ENCODE results near the gene MAZ. TPM values are rescaled to one million over a fixed set of nuclear protein-coding genes. Genes with fewer than 3 reads are reported as not detected.

The MAZ gene
- total and polyA plus RNA-seq, 2 of the 13 experiments (the other 11 are each of a cell fraction or from before 2014, with no cell fraction given): 203 to 277 TPM

DNA sequence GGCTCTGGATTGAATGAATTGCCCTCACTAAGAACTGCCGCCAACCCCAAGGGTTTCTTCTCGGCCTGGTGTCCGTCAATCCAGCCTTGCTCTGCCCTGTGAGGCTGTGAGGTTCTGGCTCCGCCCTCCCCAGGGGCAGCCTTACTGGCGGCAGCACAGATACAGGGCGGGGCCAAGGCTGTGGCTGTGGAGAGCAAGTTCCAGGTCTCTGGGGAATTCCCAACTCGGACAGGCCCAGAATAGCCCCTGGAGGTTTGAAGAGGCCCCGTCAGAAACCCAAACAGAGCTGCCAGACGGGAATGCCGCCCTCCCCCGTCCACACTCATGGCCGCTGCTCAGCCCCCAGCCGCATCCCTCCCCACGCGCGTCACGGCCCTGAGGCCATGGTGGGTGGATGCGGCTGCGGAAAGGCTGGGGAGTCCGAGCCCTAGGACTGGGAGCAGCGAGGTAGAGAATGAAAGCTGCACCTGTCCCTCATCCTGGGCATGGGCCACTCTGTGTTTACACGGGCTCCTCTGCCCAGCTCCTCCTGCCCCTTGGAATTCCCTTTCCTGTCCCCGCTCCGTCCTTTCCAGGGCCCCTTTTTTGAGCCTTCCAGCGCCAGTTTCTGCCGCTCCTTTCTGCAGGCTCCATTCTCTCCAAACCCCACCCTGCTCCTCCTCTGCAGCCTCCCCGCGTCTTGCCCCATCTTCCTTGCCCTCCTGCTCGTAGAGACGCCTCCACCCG, 5.0 kb downstream of the MAZ start (continued):
- TF ChIP-seq, protein P1, sequence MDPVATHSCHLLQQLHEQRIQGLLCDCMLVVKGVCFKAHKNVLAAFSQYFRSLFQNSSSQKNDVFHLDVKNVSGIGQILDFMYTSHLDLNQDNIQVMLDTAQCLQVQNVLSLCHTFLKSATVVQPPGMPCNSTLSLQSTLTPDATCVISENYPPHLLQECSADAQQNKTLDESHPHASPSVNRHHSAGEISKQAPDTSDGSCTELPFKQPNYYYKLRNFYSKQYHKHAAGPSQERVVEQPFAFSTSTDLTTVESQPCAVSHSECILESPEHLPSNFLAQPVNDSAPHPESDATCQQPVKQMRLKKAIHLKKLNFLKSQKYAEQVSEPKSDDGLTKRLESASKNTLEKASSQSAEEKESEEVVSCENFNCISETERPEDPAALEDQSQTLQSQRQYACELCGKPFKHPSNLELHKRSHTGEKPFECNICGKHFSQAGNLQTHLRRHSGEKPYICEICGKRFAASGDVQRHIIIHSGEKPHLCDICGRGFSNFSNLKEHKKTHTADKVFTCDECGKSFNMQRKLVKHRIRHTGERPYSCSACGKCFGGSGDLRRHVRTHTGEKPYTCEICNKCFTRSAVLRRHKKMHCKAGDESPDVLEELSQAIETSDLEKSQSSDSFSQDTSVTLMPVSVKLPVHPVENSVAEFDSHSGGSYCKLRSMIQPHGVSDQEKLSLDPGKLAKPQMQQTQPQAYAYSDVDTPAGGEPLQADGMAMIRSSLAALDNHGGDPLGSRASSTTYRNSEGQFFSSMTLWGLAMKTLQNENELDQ (CRISPR knock-in tag; IDR thresholded peaks at IDR 0.05; ENCODE audit: borderline replicate concordance): peak; percentile 75; the same call in 1 of the 2 replicates
- TF ChIP-seq, protein P2, sequence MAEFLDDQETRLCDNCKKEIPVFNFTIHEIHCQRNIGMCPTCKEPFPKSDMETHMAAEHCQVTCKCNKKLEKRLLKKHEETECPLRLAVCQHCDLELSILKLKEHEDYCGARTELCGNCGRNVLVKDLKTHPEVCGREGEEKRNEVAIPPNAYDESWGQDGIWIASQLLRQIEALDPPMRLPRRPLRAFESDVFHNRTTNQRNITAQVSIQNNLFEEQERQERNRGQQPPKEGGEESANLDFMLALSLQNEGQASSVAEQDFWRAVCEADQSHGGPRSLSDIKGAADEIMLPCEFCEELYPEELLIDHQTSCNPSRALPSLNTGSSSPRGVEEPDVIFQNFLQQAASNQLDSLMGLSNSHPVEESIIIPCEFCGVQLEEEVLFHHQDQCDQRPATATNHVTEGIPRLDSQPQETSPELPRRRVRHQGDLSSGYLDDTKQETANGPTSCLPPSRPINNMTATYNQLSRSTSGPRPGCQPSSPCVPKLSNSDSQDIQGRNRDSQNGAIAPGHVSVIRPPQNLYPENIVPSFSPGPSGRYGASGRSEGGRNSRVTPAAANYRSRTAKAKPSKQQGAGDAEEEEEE (CRISPR knock-in tag; IDR thresholded peaks at IDR 0.05; ENCODE audit: borderline replicate concordance): no peak
- TF ChIP-seq PHF20 (CRISPR knock-in tag; IDR thresholded peaks at IDR 0.05) (no peak), HOXD1 (CRISPR knock-in tag; IDR thresholded peaks at IDR 0.05) (no peak), CBFB (CRISPR knock-in tag; IDR thresholded peaks at IDR 0.05) (no peak; the same call in 1 of the 2 replicates), TBL1XR1 (IDR thresholded peaks at IDR 0.05; ENCODE audit: borderline replicate concordance, low read length, partially characterized antibody) (no peak), GLI4 (CRISPR knock-in tag; IDR thresholded peaks at IDR 0.05; ENCODE audit: borderline replicate concordance) (no peak; the same call in 1 of the 2 replicates), TEAD3 (CRISPR knock-in tag; optimal IDR thresholded peaks at IDR 0.05; ENCODE audit: borderline replicate concordance) (peak; percentile 75), SYNCRIP (IDR thresholded peaks at IDR 0.05; ENCODE audit: insufficient read depth, low read depth, low read length) (no peak), ZFYVE20 (CRISPR knock-in tag; IDR thresholded peaks at IDR 0.05; ENCODE audit: borderline replicate concordance, low read depth) (no peak), HOXA5 (CRISPR knock-in tag; IDR thresholded peaks at IDR 0.05) (no peak), SIX4 (CRISPR knock-in tag; IDR thresholded peaks at IDR 0.05) (no peak)
- TF ChIP-seq, protein P3, sequence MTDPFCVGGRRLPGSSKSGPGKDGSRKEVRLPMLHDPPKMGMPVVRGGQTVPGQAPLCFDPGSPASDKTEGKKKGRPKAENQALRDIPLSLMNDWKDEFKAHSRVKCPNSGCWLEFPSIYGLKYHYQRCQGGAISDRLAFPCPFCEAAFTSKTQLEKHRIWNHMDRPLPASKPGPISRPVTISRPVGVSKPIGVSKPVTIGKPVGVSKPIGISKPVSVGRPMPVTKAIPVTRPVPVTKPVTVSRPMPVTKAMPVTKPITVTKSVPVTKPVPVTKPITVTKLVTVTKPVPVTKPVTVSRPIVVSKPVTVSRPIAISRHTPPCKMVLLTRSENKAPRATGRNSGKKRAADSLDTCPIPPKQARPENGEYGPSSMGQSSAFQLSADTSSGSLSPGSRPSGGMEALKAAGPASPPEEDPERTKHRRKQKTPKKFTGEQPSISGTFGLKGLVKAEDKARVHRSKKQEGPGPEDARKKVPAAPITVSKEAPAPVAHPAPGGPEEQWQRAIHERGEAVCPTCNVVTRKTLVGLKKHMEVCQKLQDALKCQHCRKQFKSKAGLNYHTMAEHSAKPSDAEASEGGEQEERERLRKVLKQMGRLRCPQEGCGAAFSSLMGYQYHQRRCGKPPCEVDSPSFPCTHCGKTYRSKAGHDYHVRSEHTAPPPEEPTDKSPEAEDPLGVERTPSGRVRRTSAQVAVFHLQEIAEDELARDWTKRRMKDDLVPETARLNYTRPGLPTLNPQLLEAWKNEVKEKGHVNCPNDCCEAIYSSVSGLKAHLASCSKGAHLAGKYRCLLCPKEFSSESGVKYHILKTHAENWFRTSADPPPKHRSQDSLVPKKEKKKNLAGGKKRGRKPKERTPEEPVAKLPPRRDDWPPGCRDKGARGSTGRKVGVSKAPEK (CRISPR knock-in tag; IDR thresholded peaks at IDR 0.05; ENCODE audit: borderline replicate concordance): no peak

All from HepG2 (cell line).